NCI-H510A treated with DMSO at 0.1 percent for 48 hours (cell line): ENCODE measurements around the gene COMTD1.
A peak's percentile ranks its signal among the peaks of the same experiment; 100 is the strongest.
"Not testable (repeated sequence)": the region's sequence is repeated elsewhere in the genome, so short reads cannot be mapped to it uniquely, and the experiment has no call there.

ENCODE experiments used
- DNase-seq: peaks from one replicate; lab custom pipeline; 2025; lab: John Stamatoyannopoulos, UW

Gene COMTD1

DNA sequence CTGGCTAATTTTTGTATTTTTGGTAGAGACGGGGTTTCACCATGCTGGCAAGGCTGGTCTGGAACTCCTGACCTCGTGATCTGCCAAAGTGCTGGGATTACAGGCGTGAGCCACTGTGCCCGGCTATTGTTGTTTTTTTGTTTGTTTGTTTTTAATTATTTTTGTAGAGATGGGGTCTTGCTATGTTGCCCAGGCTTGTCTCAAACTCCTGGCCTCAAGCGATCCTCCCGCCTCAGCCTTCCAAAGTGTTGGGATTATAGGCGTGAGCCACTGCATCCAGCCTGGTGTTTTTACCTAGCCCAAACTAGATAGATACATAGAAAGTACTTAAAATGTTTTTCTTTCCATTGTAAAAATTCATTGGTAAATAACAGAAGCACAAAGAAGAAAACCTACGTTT lies 14.3 kb downstream of the COMTD1 start:
- not testable (repeated sequence) for DNase-seq

DNA sequence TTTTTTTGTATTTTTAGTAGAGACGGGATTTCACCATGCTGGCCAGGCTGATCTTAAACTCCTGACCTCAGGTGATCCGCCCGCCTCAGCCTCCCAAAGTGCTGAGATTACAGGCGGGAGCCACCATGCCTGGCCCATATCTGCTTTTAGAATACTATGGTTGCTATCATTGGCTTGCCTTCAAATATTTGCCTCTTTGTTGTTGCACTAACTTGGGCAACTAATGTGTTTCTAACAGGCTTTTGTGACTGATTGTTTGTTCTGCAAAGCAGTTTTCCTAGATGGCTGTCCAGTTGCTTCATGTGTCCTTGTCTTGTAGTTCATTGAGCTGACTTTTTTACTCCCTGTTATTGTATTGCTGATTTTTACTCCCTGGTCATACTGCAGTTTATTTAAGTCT lies 15.5 kb downstream of the COMTD1 start:
- DNase-seq: no peak

DNA sequence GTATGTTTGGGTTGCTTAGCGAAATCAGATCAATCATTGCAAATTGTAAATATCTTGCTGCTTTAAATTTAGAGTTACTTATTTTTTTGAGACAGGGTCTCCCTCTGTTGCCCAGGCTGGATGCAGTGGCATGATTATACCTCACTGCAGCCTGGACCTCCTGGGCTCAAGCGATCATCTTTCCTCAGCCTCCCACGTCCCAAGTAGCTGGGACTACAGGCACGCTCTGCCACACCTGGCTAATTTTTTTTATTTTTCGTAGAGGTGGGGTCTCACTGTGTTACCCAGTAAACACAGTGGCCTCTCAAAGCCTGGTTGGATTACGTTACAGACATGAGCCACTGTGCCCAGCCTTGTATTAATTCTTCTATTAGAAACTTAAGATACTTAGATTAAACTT lies 23.4 kb downstream of the COMTD1 start:
- DNase-seq: no peak

DNA sequence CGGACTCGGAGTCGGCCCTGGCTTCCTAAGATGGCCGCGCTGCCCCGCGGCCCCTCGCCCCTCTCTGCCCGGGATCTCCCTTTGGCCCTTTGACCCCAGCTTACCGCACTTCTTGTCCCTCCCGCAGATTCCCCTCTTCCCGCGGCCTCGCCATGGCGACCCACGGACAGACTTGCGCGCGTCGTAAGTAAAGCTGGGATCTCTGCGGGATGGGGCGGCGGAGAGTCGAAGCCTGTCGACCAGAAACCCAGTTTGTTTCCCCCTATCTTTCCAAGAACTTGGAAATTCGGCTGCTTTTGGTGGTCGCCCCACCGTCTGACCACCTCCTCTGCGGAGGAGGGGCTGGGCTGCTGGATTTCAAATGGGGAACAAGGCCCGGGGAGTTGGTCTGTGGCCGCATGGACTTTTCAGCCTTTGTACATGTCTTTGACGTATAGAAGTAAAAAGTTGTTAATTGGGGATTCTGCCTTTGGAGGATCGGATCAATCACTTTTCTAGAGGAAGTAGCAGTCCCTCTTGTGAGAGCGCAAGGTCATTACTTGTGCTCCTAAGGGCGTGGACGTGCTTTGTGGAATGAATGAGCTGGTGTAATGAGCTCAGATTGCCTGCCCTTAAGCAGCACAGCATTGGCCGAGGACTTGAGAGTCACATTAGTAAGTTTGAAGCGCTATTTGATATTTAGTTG lies 24.6 kb downstream of the COMTD1 start:
- no peak for DNase-seq

DNA sequence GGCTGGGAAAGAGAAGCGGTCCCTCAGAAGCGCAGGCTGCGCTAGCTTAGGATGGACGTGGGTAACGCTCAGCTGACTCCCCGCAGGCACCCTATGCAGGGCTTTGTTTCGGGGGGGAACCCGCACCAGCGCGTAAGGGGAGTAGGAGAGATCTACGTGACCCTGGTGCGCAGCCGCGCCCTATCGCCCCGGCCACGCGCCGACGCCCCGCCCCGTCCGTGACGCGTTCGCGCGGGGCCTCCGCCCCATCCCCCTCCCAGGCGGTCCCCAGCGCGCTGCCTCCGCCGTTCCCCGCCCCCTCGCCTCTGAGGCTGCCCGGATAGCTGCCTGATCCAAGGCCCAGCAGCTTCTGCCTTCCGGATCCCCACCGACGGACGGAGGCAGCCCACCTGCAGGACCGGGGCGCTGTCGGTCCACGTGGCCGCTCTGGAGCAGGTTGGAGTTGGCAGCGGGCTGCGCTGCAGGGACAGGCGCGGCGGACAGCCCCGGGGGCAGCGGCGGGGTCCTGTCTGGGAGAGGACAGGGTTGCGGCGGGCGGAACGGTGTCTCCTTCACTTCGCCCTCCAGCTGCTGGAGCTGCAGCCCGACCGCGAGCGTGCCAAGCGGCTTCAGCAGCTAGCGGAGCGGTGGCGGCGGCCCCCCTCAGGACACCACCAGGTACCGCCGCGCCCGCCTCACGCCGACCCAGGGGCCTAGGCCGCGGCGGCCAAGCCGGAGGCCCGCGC lies 25.3 kb downstream of the COMTD1 start, which contains the start of gene VDAC2:
TSS of gene VDAC2 (plus strand) at position 515 of the 725 bp plus-strand sequence. CDS start 363 bp downstream, outside the sequence.
- DNase-seq: peak; percentile 94

DNA sequence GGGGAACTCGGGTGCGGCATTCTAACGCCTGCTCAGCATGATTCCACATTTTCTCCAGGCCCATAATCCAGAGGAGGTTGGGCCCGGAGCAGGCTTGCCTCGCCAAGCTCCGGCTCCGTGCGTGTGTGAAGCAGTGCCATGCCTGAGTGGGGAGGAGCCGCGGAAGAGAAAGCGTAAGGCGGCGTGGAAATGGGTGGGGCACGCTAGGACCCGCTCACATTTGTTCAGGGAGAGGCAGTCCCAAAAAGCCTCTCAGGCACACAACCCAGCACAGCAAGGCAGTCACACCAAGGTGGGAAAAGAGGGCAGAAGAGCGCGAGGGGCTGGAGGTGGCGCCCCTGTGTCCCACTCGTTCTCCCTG lies 25.9 kb downstream of the COMTD1 start:
- peak; percentile 66 for DNase-seq

DNA sequence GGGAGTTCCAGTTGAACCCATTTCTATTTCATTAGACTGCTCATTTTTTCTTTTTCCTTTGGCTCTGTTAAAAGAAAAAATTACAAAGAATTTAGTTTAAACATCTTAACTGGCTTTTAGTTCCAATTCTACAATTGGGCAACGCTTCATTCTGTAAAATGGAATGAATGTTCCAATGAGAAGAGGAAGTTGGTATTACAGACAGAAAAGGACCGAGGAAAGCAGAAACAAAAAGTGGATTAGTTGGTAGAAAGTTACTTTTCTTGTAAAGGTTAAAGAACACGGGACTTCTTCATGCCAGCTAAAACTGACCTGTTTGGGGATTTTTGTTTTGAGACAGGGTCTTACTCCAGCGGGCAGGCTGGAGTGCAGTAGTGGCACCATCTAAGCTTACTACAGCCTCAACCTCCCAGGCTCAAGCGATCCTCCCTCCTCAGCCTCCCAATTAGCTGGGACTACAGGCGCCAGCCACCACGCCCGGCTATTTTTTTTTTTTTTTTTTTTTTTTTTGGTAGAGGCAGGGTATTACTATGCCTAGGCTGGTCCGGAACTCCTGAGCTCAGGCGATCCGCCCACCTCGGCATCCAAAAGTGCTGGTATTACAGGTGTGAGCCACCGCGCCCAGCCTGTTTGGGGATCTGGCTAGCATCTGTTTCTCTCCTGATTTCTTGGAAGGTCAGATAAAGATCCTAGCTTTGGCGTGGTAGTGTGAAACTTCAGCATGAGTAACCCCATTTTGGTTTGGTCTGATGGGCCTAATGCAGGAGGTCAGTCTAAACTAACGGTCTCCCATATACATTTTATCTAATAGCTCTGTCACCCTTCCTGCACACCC lies 26.5 kb downstream of the COMTD1 start:
- DNase-seq: no peak

DNA sequence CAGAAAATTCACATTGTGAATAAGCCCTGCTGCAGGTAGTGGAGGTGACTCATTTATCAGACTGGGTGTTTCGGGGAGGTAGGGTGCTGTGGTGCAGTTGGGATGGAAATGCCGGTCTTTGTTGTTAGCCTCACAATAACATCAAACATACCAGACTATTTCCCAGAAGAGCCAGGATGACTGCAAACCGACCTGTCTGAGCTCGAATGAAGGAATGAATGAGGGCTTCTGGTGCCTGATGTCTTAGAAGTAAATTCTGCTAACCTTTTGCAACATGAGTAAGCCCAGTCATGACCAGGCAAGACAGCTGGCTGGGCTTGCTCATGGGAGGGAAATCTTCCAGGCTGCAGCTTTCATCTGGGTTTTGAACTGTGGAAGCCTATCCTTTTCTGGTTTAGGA lies 27.6 kb downstream of the COMTD1 start:
- no peak for DNase-seq

DNA sequence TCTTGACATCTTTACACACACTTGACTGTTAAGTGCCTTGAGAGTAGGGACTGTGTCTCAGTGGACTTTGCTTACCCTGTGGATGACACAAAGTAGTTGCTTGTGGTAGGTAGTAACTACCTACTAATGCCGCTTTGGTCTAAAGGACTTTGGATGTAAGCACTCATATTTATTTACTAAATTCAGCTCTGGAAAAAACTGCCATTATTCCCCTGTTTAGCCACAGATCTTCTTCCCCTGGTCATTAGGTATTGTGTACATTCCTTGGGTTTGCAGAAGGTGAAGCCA lies 28.0 kb downstream of the COMTD1 start:
- DNase-seq: no peak

DNA sequence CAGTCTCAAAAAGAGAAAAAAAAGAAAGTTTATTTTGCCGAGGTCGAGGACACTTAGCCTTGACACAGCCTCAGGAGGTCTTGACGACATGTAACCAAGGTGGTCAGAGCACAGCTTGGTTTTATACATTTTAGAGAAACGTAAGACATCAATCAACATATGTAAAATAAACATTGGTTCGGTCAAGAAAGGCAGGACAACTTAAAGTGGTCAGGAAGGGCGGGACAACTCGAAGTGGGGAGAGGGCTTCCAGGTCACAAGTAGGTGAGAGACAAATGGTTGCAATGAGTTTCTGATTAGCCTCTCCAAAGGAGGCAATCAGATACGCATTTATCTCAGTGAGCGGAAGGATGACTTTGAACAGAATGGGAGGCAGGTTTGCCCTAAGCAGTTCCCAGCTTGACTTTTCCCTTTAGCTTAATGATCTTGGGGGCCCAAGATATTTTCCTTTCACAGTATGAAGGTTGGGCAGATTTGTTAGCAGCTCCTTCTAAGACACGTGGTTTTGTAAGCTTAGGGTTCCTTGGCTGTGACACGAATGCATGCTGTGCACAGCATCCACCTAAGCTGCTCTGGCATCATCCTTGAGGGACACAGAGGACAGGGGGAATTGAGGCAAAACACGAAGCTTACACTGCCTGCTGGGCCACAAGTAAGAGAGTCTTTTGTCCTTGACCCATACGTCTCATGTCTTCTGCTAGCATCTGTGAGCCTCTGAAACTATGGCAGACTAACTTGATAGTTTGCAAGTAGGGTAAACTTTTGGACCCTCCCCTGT lies 28.5 kb downstream of the COMTD1 start:
- no peak for DNase-seq

DNA sequence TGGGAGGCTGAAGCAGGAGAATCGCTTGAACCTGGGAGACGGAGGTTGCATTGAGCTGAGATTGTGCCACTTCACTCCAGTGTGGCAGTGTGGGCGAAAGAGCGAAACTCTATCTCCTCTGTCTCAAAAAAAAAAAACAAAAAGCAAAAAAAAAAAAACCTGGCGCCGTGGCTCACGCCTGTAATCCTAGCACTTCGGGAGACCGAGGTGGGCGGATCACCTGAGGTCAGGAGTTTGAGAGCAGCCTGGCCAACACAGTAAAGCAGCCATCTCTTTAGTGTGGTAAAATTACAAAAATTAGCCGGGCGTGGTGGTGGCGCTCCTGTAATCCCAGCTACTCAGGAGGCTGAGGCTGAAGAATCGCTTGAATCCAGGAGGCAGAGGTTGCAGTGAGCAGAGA lies 29.1 kb downstream of the COMTD1 start:
- not testable (repeated sequence) for DNase-seq

DNA sequence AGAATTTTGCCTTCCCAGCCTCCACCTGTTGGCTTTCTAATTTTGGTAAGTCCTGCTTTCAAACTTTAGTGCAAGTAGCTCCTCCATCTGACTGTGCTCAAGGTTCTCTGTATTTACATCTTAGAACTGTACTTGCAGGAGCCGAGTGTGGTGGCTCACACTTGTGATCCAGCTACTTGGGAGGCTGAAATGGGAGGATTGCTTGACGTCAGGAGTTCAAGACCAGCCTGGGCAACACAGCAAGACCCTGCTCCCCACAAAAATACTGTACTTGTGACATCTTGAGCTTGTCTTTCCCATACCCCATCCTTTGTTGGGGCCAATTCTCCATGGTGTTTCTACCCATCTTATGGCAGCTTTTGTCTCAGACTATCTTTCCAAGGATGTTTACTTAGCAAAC lies 29.8 kb downstream of the COMTD1 start:
- no peak for DNase-seq

DNA sequence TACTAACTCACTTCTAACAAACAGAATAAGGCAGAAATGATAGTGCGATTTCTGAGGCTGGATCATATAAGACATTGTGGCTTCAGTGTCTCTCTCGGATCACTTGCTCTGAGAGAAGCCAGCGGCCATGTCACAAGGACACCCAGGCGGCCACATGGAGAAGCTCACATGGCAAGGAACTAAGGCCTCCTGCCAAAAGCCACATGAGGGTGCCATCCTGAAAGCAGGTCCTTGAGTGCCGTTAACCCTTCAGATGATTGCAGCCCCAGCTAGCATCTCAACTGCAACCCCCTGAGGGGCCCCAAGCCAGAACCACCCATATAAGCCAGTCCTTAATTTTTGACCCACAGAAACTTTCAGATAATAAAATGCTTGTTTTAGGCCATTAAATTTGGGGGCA lies 32.0 kb downstream of the COMTD1 start:
- DNase-seq: no peak

DNA sequence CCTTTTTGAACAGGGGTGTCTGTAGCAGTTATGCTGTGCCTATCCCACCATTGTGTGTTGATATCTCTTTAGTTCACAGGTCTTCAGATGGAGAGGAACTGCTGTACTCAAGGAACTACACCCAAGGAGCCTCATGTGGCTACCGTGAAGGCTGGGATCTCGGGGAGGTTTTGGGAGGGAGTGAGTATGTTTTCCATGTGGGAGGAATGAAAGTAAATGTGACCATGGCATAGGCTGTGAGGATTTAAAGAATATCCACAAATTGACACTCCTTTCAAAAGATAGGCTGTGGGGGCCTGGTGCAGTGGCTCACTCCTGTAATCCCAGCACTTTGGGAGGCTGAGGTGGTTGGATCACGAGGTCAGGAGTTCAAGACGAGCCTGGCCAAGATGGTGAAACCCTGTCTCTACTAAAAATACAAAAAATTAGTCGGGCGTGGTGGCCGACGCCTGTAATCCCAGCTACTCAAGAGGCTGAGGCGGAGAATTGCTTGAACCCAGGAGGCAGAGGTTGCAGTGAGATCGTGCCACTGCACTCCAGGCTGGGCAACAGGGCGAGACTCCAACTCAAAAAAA lies 32.6 kb downstream of the COMTD1 start:
- DNase-seq: not testable (repeated sequence)

DNA sequence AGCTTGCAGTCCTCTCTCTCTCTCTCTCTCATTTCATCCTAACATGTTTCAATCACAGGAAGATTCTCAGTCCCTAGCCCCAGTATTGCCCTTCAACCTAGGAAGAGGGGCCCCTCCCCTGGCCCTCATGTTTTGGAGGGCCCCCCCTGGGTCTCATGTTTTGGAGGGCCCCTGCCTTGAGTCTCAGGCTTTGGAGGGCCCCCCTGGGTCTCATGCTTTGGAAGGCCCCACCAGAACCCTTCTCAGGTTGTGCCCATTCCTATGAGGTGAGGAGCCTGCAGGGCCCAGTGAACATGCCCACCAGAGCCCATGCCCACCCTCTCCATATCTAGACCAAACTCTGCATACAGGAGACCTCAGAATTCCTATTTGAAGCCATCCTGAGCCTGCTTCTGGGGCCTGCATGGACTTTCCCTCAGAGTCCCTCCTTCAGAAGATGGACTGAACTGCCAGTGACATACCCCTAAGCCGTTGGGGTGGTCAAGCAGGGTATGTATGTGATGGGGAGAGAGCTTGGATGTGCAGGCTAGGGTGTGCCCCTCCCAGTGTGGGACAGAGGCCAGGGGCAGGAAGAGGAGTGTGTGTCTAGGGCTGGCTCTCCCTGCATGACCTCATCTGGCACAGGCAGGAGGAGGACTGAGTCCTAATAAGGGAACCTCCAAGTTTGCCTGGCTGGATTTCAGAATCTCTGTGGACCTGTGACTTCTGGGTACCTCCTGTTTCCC lies 33.3 kb downstream of the COMTD1 start:
- no peak for DNase-seq

DNA sequence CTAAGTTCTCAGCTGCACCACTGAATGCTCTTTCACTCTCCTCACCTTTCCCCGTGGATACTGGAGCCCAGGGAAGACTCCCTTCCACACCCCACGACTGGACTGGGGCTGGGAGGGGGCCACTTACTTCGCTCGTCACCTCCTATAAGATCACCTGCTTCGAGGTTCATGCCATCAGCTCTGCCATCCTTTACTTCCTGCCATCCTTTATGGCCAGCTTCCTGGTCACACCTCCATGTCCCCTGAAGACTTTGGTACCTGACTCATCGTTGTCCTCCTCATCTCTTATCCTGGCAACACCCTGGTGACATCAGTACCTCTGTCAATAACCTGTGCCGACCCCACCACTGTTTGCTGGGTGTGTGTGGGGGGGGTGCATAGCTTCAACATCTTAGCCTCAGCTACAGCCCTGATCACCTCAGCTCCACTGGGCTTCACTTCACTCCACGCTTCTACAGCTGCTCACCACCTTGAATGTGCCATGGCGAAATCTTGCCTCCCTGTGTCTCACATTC lies 33.9 kb downstream of the COMTD1 start:
- no peak for DNase-seq

DNA sequence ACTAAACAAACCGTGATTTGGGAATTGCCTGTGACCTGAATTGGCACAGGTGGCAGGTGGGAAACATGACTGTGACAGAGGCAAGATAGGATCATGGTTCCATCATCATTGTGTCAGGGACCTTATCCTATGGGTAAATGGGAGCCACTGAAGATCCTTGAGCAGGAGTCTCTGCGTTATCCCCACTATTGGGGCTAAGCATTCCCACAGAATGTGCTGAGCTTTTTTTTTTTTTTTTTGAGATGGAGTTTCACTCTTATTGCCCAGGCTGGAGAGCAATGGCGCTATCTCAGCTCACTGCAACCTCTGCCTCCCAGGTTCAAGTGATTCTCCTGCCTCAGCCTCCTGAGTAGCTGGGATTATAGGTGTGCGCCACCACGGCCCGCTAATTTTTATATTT lies 35.8 kb downstream of the COMTD1 start:
- not testable (repeated sequence) for DNase-seq

DNA sequence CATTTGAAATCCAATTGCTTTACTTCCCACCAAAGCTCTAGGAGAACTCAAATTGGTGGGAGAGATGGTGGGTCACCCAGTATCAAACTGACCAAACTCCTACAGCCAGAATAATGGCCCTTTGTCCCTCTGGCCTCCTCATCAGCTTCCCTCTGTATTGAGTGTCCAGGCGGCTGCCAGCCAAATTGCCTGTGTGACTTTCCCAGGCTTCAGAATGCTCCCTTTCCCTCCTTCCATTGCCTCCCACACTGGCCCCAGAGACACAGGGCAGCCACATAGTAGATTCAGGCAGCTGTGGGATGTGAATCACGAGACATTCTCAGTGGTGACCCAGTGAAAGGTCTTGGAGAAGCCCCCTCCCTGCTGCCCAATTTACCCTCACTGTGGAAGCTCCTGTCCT lies 37.9 kb downstream of the COMTD1 start:
- no peak for DNase-seq

DNA sequence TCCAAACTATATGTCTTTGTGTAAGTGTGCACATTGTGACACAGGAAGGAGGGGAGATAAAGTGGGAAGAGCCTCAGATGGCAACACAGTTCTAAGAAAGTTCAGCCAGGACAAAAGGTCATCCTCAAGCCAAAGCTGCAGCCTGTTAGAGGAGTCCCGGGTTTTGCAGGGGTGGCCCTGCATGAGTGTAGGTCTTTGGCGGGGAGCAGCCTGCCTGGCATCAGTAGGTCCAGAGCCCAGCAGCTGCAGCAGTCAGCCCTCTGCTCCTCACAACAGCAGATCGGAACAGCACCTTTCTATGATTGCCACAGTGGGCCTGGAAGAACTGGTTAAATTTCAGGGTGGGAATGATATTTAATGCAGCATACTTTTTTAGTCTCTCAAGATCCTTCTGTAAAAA lies 38.7 kb downstream of the COMTD1 start:
- no peak for DNase-seq

DNA sequence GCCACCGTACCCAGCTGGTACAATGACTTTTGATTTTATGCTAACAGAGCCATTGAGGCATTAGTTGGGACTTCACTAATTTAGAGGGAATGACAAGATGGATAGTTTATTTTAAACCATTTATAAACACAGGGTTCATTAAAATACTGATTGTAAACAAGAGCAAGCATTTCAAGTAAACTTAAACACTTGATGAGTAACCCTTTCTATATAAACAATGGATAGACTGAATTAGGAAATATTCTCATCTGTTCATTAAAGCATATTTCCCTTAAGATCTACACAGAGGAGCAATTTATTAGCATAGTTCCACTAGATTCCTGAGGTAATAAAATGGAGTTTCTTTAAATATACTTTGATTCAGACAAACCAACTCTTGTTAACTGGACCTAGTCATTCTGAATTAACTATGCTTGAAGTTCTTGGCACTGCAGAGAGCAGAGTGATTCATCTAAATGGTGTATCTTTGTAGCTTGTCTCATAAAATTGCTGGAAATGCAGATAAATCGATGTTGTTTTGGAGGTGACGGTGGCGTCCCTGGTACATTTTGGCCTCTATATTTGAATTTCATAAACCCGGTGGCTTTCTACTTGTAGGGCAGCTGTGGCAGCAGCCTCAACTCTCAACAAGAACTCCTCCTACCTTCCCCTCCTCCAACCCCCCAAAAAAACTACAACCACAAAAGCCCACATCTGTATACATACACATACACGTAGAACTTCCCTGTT lies 40.6 kb downstream of the COMTD1 start:
- no peak for DNase-seq
